OCI-LY3 (cell line): ENCODE measurements around the gene GAS2L1.

Source experiments
- CTCF ChIP-seq: fragments of 200-600, 300-600 bp; sonication (generic); IDR thresholded peaks from 2 replicates; pipeline ENCODE4 v1.5.1; 2014; ENCODE audit warnings: antibody characterized with exemption, low read length, low read depth
- EZH2phosphoT487 ChIP-seq: fragments of 200-600 bp; shearing (Covaris generic); IDR thresholded peaks from 2 replicates; pipeline ENCODE4 v1.6.1; 2018; ENCODE audit warnings: antibody characterized with exemption, mixed run types, low read depth

GRCh38 chr22:29299136-29299900 lies 7.1 kb upstream of the GAS2L1 start:
- no peak for TF ChIP-seq CTCF
- no peak for TF ChIP-seq EZH2phosphoT487
